Measurements from ENCODE around the gene FLAD1. TPM values are rescaled to one million over a fixed set of nuclear protein-coding genes. Genes with fewer than 3 reads are reported as not detected.

FLAD1 gene
- total and polyA plus RNA-seq, 2 of the 4 experiments (the other 2 are of a cell fraction): 26.3 to 37.3 TPM

DNA sequence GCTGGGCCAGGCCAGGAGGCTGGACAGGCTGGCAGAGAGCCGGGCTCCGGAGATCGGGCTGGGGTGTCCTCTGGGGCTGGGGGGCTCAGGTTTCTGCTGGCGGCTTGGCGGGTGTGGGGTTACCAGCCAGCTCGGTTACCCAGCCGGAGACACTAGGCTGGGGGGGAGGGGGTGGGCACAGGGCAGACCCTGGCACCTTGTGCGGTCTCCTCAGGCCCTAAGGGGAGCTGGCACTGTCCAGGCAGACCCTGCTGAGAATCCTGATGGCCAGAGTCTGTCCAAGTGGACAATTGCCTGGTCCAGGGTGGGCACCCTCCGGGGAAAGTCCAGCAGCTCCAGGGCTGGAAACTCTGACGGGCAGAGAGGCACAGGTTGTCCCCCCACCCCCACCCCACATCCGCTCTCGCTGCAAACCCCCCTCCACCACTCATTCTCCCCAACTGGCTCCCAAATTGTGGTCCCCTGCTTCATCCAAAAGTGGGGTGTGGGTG is 26.1 kb downstream of the FLAD1 start:
- Histone ChIP-seq H4K8ac (ENCODE audit: low read depth in 2 of 2, low read length in 2 of 2) (no peak overlapping the region), H3K56ac (ENCODE audit: extremely low read depth, insufficient read depth, low read length) (no peak overlapping the region), H2AFZ (replicated peaks; ENCODE audit: low read length, poor library complexity) (no peak overlapping the region), H3K9me3 (ENCODE audit: control insufficient read depth, insufficient read depth, low read length) (no peaks in the 10 kb centered on the region), H4K5ac (ENCODE audit: low read depth, low read length) (no peak overlapping the region), H2AK9ac (replicated peaks; ENCODE audit: low read depth, low read length, poor library complexity) (no peak overlapping the region), H3K79me1 (ENCODE audit: low read depth in 1 of 2, low read length in 2 of 2) (peaks cover 3 to 56% of the 10 kb centered on the region in 2 experiments), H3K4me1 (ENCODE audit: control insufficient read depth, insufficient read depth, low read length) (peaks cover 14% of the 10 kb centered on the region), H3K23ac (ENCODE audit: low read depth, low read length) (no peak overlapping the region), H2BK15ac (ENCODE audit: low read depth, low read length) (no peak overlapping the region), H2BK120ac (ENCODE audit: low read depth, low read length) (no peak overlapping the region), H3K36me3 (ENCODE audit: control insufficient read depth, insufficient read depth, low read length) (peaks cover 7% of the 10 kb centered on the region), H2BK5ac (ENCODE audit: low read depth, low read length, poor library complexity, severe bottlenecking) (no peak overlapping the region), H3K18ac (ENCODE audit: low read depth, low read length) (no peak overlapping the region), H3K4me2 (ENCODE audit: low read depth, low read length) (no peak overlapping the region), H2BK20ac (ENCODE audit: low read depth, low read length) (no peak overlapping the region), H4K20me1 (ENCODE audit: insufficient read depth, low read length) (peaks cover 19% of the 10 kb centered on the region), H3K4me3 (ENCODE audit: insufficient read depth, low read depth, low read length) (no peak overlapping the region), H3K4ac (ENCODE audit: low read depth, low read length) (no peak overlapping the region), H3K9ac (ENCODE audit: low read depth, low read length) (no peak overlapping the region), H3K14ac (replicated peaks; ENCODE audit: low read depth, low read length) (no peak overlapping the region), H4K91ac (ENCODE audit: insufficient read depth, low read depth, low read length) (no peak overlapping the region), H3K9me1 (ENCODE audit: insufficient read depth, low read length) (peaks cover 11% of the 10 kb centered on the region), H3K27ac (ENCODE audit: insufficient read depth, low read length) (no peak overlapping the region), H2AK5ac (ENCODE audit: low read depth, low read length) (no peak overlapping the region), H3K27me3 (ENCODE audit: control insufficient read depth, insufficient read depth, low read length) (no peaks in the 10 kb centered on the region)
- CTCF ChIA-PET: no interaction called here
- WGBS, 2 experiments (ENCODE audit: extremely low coverage in 2 of 2, insufficient read length in 1 of 2): no CpG with 5 or more reads among the region's 12 CpGs
- ATAC-seq (ENCODE audit: low read depth): no peak
- dilution Hi-C loops (cut with HindIII; ENCODE audit: low sequenced_read_pairs, unreplicated experiment): no loop called here
- TF ChIP-seq NFE2L2 (IDR thresholded peaks at IDR 0.05; ENCODE audit: low read depth, low read length): no peak
- no peak for TF ChIP-seq SMC3 (IDR thresholded peaks at IDR 0.05; ENCODE audit: low read depth, low read length)
- no peak for TF ChIP-seq CTCF (conservative IDR thresholded peaks at IDR 0.05; ENCODE audit: low read depth, low read length)
- TF ChIP-seq FOS (IDR thresholded peaks at IDR 0.05; ENCODE audit: low read depth, low read length): no peak
- TF ChIP-seq CEBPB (IDR thresholded peaks at IDR 0.05; ENCODE audit: low read depth, low read length): no peak
- TF ChIP-seq RCOR1 (IDR thresholded peaks at IDR 0.05; ENCODE audit: insufficient replicate concordance, low read length): no peak
- TF ChIP-seq RFX5 (IDR thresholded peaks at IDR 0.05; ENCODE audit: low read depth, low read length): no peak
- no peak for TF ChIP-seq USF2 (IDR thresholded peaks at IDR 0.05; ENCODE audit: low read depth, low read length)
- TF ChIP-seq RAD21 (IDR thresholded peaks at IDR 0.05; ENCODE audit: low read length): no peak
- no peak for TF ChIP-seq CHD1 (IDR thresholded peaks at IDR 0.05; ENCODE audit: low read depth, low read length)
- TF ChIP-seq MXI1 (IDR thresholded peaks at IDR 0.05; ENCODE audit: borderline replicate concordance, low read depth, low read length): no peak
- TF ChIP-seq, protein P1, sequence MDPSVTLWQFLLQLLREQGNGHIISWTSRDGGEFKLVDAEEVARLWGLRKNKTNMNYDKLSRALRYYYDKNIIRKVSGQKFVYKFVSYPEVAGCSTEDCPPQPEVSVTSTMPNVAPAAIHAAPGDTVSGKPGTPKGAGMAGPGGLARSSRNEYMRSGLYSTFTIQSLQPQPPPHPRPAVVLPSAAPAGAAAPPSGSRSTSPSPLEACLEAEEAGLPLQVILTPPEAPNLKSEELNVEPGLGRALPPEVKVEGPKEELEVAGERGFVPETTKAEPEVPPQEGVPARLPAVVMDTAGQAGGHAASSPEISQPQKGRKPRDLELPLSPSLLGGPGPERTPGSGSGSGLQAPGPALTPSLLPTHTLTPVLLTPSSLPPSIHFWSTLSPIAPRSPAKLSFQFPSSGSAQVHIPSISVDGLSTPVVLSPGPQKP (IDR thresholded peaks at IDR 0.05; ENCODE audit: borderline replicate concordance, low read depth, low read length): no peak
- no peak for TF ChIP-seq POLR2A (IDR thresholded peaks at IDR 0.05; ENCODE audit: low read depth, low read length)
- no peak for TF ChIP-seq MAZ (IDR thresholded peaks at IDR 0.05; ENCODE audit: borderline replicate concordance, low read depth, low read length)
- no peak for TF ChIP-seq BHLHE40 (IDR thresholded peaks at IDR 0.05; ENCODE audit: low read depth, low read length)
- TF ChIP-seq MAFK (IDR thresholded peaks at IDR 0.05; ENCODE audit: low read depth, low read length): no peak
- in situ Hi-C loops (cut with MboI; ENCODE audit: low sequenced_read_pairs): no loop called here
- intact Hi-C loops (cut with micrococcal nuclease): no loop called here
- POLR2A ChIA-PET (ENCODE audit: unreplicated experiment): no interaction called here
- no TSS peak for BruUV-seq (replicated peaks)
- no peak for DNase-seq
